ENCODE measurements around the gene PLCH2.

PLCH2 gene

GRCh38 chr1:2528016-2528415 lies 51.9 kb downstream of the PLCH2 start:
- no peak for FAIRE-seq

GRCh38 chr1:2528611-2528965 lies 52.5 kb downstream of the PLCH2 start:
- FAIRE-seq (no peak), DNase-seq (ENCODE audit: low spot score) (no peak)

More at GRCh38 chr1:2528016-2528415, 51.9 kb downstream of the PLCH2 start:
- DNase-seq (ENCODE audit: low spot score) = no peak

DNA sequence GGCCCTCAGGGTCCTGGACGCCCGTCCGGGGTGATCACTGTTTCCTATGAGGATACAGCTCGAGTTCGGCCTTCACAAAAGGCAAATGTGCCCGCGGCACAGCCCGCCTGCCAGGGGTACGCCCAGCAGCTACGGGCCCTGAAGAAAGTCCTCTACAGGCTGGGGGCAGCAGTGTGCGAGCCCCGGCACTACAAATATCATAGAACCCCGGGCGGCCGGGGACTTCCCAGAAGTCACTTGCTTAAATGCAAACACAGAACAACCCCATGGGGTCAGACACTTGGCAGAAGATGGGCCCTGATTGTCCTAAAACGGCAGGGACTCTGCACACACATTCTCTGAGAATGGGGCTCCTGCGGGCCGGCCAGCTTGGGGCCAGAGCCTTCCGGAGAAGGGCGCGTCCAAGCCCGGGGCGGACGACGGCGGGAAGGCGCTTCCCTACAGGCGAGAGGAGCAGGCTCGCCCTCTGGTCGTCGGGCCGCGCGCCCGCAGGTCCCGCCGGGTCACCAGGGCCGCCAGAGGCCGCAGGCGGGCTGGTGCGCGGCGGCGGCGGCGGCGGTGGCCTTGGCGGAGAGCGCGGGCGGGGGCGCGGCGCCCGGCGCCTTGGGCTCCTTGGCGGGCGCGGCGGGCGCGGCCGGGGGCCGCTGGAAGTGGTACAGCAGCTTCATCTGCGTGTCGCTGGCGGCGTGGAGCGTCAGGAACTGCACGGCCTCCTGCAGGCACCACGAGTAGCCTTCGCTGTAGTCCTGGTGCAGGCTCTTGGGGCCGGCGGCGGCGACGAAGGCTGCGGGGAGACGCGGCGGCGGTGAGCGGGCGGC lies 53.1 kb downstream of the PLCH2 start:
- no peak for FAIRE-seq
- no peak for DNase-seq (ENCODE audit: low spot score)

- FAIRE-seq (no peak), DNase-seq (ENCODE audit: low spot score) (no peak)
Observed at GRCh38 chr1:2529784-2530512, 53.9 kb downstream of the PLCH2 start, which contains the start of gene HES5. Gene HES5, minus strand, starts transcription at chr1:2530263. Its CDS starts 99 bp downstream, at chr1:2530164.

GRCh38 chr1:2530513-2531361 lies 54.6 kb downstream of the PLCH2 start:
- FAIRE-seq (no peak), DNase-seq (ENCODE audit: low spot score) (peak; percentile 21)

- FAIRE-seq = no peak
- no peak for DNase-seq (ENCODE audit: low spot score)
Observed at GRCh38 chr1:2532485-2533160, 56.5 kb downstream of the PLCH2 start.

DNA sequence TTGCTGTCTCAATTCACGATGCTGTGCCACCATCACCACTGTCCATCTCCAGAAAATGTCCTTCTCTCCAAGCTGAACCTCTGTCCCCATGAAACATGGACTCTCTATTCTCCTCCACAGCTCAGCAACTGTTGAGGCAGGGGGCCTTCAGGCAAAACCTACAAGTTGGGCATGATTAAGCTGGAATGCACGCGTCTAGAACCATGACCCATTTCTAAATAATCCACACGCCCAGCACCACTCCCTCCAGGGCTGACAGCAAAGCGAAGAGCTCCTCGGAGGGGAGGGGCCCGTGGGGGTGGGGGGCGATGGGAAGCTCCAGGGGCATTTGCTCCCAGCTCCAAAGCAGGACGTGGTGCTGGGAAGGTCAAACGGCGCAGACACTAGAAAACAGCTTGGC lies 57.3 kb downstream of the PLCH2 start:
- DNase-seq (ENCODE audit: low spot score) (peak; percentile 25), FAIRE-seq (no peak)

DNA sequence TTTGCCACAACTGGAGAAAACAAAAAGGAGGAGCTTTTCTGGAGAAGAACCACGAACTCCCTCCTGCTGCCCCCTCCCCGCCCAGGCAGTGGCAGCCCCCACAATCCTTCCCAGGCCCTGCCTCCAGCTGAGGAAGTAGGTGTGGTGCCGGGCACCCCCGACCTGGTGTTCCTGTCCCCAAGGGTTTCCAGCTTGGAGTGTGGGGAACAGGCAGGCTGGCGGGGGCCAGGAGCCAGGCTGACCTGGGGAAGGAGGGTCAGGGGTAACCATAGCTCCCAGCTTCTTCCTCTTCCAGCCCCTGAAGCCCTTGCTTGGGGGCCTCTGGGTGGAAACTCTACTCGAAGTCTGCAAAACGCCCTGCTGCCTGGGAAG lies 58.2 kb downstream of the PLCH2 start:
- DNase-seq (ENCODE audit: low spot score) = no peak

GRCh38 chr1:2534687-2535441 lies 58.8 kb downstream of the PLCH2 start:
- peak; percentile 70 for DNase-seq (ENCODE audit: low spot score)
- no peak for FAIRE-seq

More for the DNA sequence above, 58.2 kb downstream of the PLCH2 start:
- FAIRE-seq = no peak

DNA sequence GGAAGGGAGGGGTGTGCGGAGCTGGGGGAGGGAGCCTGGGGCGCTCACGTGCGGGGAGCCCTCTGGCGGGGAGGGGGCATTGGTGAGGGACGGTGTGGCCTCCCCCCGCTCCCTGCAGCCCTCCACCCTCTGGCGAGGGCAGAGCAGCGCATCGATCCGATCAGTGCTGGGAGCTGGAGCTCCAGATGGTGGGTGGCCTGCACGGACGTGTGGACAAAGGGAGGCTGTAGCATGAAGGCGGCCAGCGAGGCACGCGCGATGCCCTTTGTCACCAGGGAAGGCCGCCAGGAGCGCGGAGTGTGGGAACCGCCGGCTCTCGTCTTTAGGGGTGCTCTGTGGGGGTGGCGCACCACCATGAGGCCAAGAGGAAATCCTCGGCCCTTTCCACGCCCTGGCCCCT lies 59.4 kb downstream of the PLCH2 start:
- no peak for DNase-seq (ENCODE audit: low spot score)
- FAIRE-seq = no peak

DNA sequence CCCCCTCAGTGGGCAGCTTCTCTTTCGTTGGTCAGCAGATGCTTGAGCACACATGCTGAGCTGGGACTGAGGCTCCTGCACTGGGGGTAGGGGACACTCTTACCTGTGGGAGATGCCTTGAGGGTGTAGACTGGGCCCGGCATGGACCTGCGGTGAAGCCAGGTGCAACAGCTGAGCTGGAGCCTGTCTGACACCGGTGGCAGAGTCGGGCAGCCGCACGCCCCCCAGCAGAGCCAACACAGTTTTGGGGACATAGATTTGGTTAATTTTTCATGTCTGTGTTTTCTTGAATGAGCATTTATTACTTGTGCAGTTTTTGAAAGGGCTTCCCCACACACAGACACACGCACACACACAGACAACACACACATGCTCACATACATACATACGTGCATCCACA lies 59.9 kb downstream of the PLCH2 start:
- FAIRE-seq (no peak), DNase-seq (ENCODE audit: low spot score) (no peak)

GRCh38 chr1:2537784-2538115 lies 61.7 kb downstream of the PLCH2 start:
- DNase-seq (ENCODE audit: low spot score) = no peak
- no peak for FAIRE-seq

- DNase-seq (ENCODE audit: low spot score) = no peak
- FAIRE-seq = no peak
Observed at GRCh38 chr1:2538376-2538775, 62.3 kb downstream of the PLCH2 start.

DNA sequence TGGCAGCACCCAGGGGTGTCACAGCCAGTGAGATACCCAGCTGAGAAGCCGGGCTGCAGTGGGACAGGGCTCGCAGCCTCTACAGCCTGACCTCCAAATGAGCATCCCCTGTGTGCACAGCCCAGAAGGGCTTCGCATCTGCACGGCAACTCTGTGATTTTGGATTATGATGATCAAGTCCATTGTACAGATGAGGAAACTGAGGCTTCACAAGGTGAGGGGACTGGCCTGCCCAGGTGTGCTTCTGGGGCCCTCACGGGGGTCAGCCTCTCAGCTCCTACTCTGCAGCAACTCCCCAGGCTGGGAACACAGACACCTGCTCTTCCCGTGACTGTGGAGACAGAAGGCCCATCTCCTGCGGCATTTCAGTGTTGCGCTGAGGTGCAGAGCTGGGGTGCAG lies 62.8 kb downstream of the PLCH2 start:
- no peak for DNase-seq (ENCODE audit: low spot score)
- FAIRE-seq = no peak

GRCh38 chr1:2539312-2539907 lies 63.3 kb downstream of the PLCH2 start:
- FAIRE-seq (no peak), DNase-seq (ENCODE audit: low spot score) (no peak)

DNA sequence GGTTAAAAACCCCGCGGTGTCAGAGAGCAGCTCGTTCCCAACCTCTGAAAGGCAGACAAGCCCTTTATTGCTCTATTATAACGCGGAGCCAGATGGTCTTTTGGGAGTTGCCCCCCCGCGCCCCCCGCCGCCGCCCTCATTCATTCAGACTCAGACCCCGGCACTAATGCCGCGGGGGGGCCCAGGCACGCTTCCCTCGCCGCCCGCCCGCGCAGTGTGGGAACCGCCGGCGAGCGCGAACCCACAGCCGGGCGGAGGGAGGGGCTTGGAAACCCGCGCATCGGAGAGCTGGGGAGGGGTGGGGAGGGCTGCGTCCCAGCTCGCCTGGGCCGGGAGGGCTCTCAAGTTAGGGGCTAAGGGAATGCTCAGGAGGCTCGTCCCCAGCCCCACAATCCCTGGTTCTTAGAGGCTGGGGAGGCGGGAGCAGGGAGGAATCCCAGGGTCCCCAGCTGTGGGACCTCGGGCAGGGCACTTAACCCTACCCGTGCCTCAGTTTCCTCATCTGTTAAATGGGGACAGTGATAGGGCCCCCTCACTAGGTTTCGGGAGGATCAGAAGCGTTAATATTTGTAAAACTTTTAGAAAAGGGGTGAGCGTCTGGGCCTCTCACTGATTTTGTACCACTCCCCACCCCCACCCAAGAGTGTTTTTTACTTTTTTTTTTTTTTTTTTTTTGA lies 64.9 kb downstream of the PLCH2 start:
- FAIRE-seq = no peak
- no peak for DNase-seq (ENCODE audit: low spot score)

GRCh38 chr1:2541619-2542245 lies 65.6 kb downstream of the PLCH2 start:
- FAIRE-seq = no peak
- no peak for DNase-seq (ENCODE audit: low spot score)

GRCh38 chr1:2542246-2542915 lies 66.3 kb downstream of the PLCH2 start:
- DNase-seq (ENCODE audit: low spot score) (no peak), FAIRE-seq (no peak)
